ENCODE measurements around the gene SIX1.

Gene SIX1

DNA sequence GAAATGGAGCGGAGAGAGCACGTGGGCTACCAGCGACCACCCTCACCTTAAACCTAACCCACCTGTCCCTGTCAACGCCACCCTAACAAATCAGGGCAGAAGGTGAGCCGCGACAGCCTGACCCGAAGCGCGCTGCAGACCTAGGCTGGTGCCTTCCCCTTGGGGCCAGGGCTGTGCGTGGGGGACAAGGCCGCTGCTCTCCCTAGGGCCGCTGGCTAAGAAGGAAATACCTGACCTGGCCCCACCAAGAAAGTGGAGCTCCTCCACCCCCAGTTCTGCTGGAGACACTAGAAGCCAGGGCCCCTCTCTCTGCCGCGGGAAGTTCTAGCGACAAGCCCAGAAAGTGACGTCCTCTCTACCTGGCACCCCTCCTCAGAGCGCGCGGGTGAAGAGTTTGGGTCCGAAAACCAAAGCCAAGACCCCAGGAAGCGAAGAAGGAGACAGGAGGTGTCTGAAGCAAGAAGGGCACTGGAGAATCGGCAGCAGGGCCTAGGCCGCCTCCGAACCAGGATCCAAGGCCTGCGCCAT lies 7.5 kb downstream of the SIX1 start:
- DNase-seq, result no peak

DNA sequence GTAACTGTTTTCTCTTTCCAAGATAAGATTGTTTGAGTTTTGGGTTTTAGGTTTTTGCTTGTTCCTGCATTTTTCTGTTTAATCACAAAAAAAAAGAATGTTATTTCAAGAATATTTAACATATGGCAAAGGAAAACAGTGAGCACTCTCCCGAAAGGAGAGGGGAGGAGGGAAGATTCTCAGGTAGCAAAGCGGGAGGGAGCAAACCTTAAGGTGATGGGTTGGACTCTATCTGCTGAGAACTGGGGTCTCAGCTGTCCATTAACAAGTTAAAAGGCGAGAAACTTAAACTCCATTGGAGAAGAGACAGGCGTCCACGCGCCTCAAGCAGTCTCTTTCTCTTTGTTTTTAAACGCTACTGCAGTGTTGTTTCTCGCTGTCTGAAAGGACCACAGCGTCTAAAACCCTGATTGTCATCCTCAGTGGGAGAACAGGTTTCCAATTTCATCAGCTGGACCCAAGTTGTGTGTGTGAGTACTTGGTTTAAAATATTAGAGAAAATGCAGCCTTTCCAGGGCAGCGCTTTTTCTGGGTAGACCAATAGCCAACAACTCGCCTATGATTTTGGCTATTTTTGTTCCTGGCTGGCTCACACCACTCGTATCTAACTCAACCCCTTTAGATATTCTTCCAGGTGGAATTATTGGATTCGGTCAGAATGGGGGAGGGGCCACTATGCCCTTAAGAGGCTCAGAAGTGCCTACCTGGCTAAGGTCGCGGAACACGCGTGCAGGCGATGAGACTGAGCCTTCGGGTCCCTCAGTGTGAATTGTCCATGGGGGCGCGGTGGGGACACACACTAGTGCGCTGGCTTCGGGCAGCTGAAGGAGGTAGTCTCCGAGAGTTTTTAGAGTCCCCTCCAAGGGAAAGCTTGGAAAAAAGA lies 8.2 kb downstream of the SIX1 start:
- no peak for DNase-seq

DNA sequence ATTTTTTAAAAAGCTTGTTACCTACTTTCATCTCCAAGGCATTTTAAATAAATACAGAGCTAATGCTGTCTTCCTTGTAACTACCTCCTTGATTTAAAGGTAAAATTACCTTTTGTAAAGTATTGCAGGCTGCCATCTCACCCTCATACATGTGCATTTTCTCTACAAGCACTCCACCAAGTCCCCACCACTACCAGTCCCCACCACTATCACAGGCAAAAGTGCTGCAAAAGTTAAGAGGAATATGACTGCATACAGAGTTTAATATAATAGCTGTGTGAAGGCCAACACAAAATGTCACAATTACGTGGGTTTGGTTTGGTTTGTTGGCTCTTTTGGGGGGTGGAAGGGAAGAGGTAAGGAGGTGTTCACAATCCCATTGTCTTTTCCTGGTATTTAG lies 9.6 kb downstream of the SIX1 start:
- no peak for DNase-seq

DNA sequence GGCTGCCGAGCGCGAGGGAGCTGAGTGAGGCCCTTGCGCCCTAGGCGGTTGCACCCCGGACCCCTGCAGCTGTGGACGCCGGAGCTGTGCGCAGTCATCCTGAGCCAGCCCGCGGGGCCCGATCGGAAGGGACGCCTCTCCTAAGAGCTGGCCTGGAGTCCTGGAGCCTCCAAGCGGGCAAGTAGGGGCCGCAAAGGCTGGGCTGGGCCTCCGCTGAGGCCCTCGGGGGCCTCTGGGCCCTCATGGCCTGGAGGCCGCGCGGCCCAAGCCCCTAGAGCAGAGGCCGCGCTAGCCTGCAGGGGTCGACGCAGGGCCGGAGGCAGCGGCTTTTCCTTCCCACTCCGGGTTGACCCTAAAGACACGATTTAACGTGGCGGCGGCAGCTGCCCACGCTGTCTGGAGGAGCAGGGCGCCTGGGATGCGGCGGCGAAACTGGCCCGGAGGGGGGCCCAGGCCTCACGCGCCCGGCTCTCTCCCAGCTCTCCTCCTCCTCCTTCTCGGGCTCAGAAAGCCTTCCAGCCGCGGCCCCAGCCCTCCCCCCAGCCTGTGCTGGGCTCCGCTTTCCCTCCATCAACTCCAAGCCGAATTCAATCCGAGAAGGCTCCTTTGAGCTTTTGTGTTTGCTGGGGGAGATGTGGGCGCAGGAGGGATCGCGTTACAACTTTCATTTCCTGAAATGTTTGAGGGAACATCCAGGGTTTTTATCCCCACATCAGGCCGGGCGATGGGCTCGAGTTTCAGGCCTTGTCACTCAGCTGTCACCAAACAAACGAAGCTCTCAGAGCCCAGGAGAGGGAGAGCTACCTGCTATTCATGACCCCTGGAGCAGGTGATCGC lies 11.6 kb downstream of the SIX1 start:
- DNase-seq, result peak; percentile 55

DNA sequence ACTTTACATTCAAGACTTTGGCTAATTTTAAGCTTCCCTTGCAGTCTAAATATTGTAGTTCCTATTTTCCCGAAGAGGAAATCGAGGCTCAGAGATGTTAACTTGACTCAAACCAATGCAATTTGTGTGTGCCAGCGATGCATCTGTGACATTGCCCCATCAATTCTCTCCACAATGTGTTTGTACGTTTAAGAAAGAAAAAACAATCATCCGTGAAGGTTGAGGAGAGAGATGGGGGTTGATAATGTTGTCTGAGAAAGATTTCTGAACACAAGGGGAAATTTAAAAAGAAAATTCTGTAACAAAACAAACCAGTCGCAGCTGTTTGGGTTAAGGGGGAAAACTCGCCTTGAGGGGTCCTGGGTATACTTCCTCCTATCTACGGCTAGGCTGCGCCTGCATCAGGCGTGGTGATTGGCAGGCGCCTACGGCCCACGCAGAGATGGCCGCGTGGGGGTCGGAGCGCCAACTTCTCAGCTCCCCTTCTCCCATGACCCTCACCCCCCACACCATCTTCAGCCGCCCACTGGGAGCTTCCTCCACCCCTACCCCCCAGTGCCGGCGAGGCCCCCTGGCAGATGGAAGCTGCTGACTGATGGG lies 12.3 kb downstream of the SIX1 start:
- DNase-seq, result no peak

DNA sequence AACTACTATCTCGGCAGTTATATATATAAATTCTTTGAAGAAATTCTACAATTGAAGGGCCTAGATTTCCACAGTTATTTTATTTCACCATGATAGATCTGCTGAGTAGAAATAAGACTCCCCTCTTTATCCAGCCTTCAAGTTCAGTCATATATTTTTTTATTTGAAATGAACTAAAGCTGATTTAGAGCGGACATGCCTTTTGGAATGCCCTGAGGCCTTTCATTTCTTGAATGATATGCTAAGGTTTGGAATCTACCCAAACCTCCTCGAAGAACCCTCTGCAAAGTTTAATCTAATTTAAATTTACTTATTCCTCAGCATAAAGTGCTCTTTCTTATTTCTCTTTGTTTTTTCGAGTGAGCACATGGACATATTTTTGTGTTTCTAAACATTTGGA lies 15.1 kb downstream of the SIX1 start:
- DNase-seq, result no peak

DNA sequence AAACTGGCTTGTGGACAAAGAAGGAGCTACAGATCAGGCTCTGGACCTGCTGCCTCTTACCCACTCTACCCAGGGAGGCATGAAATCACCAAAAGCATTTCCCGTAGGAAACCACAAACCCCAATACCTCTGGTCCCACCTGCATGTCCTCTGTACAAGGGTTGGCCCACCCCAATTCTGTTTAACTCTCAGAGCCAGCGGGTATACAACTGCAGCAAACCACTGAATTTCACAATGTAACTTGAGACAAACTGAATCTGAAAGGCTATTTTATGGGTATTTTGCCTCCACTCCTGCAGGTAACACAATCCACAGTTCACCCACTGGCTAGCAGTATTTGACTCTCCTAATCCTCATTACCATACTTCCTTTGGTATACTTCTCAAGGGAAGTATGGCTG lies 16.5 kb downstream of the SIX1 start:
- DNase-seq, result no peak

DNA sequence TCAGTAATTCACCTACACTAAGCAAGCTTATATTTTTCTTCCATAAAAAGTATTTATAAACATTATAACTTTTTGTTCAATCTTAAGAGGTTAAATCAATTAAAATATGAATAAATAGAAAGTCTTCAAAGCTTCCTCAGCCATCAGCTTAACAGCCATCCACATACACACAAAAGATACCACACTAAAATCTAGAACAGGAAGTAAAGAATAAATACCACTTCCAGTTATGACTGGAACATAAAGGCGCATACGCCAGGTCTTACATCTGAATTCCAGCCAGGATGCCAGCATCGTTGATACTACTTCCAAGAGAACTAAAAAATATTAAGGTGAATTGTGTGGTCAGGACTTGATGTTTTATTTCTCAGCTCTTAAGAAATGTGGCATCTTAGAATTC lies 17.0 kb downstream of the SIX1 start:
- DNase-seq, result no peak

DNA sequence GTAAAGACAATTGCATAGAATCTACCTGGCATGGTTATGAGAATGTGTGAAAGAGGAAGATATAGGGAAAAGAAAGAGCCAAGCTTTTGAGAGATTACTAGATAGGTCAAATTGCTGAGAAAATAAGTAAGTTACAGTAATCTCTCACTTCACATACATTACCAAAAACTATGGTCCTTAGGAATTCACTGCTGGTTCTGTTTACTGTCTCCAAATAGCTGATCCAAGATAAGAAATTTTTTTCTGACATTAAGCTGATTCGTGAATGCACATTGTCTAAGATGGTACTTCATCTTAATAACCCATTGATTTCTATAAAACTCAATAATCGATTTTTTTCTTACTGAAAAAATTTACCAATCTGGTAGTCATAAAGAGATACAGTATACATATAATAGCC lies 17.4 kb downstream of the SIX1 start:
- no peak for DNase-seq

DNA sequence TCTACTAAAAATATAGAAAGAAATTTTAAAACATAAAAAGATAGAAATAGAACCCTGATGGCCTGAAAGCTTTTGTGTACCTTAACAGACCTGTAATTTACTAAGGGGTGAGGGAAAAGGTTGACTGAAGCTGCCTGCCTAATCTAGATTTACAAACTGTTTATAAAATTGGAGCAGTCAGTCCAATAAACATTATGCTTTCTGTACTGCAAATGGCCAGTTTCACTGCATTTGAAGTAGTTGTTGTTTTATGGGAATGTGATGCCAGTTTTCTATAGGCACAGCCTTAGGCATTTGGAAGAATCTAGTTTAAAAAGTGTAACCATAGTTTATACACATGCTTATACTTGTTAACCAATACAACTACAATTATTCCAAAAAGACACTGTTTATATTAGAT lies 19.1 kb downstream of the SIX1 start:
- no peak for DNase-seq

DNA sequence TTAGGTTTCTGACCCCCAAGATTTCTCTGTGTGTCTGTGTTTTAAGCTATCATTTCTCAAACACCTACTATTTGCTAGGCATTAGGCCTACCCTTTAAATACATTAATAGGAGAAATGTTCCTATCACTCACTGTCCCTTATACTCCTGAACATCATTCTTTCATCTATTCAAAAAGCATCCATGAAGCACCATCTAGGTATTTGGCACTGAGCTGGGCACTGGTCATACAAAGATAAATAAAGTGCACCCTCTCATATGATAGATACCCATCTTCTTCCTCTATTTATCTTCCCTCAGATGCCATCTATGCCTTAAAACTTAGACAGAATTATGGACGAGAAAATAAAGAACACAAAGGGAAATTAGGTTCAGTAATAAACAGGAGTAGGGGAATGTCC lies 20.4 kb downstream of the SIX1 start:
- DNase-seq, result no peak

DNA sequence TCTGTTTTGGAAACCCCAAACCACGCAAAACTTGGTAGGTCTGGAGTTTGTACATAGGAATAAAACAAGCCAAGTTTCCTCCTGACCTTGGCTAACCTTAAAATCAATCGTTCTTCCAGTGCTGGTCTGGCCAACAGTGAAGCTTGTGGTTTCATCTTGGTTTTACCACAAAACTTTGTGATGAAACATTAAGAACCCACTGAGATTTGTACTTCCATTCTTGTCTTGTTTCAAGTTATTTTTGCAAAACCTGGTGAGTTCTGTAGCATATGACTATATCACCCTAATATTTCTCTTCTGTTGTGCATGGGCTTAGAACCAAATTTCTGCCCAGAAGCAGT lies 26.4 kb downstream of the SIX1 start:
- peak; percentile 94 for DNase-seq

DNA sequence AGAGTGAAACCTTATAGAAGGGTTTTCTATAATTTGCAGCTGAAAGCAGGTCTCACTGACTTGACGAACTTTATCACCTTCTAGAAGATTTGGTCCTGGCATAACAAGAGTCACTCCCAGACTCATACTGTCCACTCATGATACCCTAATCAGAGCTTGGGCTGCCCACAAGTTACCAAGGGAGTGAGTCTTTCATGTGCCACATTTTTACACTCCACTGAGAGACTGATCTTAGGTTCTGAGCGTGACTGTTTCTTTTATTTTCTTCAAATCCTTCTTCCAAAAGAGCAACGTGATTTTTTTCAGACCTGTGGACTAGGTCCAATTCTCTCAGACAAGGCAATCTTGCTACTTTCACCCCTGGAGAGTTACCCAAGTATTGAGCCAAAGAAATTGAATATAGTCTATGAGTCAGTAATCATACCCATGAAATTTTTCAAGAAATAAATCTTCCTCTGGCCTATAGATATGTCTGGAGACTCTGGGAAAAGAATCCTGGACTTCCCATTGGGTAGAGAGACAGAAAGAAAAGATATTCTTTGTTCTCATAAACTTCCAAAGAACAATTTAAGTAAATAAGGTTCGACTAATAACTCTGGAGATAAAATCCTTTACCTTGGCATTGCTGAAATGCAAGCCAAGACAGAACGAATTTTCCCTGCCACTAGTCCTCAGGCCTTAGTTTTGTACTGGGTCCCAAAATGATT lies 26.9 kb downstream of the SIX1 start:
- peak; percentile 92 for DNase-seq

DNA sequence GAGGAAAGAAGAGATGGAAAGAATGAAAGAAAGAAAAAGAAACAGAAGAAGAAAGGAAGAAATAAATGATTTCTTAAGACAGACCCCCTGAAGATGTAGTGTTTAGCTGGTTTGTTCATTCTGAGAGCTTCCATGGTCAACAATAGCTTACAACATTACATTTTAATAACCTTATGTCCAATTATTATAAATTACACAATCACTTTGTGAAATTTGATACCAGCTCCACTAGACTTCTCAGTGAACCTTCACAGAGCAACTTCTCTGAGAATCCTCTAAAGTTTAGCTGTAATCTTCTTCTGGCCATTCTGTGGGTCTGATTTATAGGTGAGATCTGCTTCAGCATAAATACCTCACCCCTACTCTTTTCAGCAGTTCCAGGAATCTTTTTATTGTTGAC lies 27.9 kb downstream of the SIX1 start:
- no peak for DNase-seq

DNA sequence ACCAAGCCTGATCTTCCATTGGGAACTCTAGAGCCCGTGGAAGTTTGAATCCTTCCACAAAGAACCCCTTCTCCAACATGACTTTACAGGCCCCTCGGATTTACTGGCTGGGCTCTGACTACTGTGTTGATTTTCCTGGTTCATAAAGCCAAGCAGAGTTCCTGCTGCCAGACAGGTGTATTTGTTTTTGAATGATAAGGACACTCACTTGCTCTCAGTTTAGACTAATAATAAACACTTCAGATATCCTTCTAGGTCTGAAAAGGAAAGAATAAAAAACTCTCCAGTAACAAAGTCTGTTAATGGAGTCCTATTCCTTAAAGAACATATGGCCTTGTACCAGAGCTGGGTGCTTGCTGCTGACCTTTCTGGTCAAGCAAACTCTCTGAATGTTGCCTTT lies 31.0 kb downstream of the SIX1 start:
- no peak for DNase-seq

DNA sequence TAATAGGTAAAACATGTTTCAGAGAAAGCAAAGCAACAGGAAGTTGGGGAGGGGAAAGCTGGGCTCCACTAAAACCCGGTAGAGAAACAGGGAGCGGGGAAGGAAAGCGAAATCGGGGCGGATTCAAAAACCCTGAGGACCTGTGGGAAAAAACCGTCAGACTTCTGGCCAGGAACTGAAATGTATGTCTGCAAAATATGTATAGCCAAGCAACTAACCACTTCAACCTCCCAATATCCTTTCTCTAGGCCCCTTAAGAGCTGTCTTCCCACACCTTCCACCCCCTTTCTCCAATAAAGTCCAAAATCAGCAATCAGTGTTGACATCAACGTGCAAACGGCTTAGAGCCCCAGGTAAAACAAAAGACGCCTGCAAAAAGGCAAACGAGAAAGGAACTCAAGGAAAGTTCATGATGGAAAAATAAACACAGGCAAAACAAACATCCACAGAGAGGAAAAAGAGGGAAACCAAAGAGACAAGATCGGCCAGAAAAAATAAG lies 32.8 kb downstream of the SIX1 start:
- peak; percentile 23 for DNase-seq

DNA sequence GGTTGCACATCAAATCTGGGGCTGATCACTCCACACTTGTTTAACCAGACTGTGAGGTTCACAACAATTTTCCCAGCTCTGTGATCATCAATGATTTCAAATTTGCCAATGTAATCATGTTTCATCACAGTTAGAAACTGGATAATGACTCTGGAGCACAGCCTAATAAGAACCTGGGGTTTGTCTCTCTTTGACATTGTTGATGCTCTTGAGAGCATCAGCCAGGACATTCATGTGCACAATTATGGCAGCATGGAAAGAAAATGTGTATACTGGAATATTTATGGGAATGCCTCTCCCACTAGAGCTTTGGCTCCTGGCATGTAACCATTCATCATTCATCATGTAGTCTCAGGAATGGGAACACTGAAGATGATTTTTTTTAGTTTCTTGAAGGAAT lies 47.0 kb downstream of the SIX1 start:
- DNase-seq, result no peak

DNA sequence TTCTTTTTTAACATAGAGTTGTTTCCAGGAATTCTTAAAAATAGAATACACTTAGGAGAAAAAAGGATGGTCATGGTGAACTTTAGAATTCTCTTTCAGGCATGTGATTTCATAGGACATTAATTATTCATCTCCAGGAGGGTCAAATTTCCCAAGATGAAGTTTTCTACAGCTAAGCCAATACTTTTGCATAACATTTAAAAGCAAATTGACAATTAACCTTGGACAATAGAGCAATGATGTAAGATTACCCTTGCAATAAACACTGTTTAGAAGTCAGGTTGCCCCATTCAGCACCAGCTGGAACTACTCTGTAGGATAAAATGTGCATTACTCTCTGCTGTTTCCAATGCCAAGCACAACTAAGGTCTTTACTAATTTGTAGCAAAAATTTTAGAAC lies 49.5 kb downstream of the SIX1 start:
- DNase-seq, result no peak

DNA sequence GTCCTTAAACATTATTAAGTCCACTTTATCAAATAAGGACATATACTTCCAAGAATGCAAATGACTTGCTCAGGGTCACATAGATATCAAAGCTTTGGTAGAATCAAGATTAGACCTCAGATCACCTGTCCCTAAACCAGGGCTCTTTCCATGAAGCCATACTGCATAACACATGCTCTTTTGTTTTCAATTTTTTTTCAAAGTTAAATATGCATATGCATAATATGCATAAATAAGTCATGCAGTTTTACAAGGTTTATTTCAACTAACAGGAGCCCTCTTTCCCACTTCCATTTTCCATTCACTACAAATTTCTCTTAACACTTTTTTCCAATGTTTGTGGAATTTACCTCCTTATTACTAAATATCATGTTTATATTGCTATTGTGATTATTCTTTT lies 53.1 kb downstream of the SIX1 start:
- no peak for DNase-seq

DNA sequence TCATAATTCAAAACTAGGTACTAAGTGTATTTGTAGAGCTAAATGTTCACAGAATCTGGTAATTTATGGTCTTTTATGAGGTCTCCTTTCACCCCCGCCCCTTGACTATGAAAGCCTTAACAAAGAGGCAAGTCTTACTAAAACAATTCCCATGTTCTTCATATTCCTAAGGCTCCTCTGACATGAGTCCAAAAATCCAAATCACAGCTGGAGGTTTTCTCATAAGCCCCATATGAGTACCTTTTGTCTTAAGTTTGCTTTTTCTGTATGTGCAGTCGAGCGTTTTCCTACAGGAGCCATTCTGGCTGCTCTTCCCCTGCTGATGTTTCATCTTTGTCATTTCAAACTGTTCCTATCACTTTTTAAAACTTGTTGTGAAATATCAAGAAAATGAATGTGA lies 55.2 kb downstream of the SIX1 start:
- DNase-seq, result no peak
